ENCODE measurements around the gene TCP10L.
"Not testable (repeated sequence)": the region's sequence is repeated elsewhere in the genome, so short reads cannot be mapped to it uniquely, and the experiment has no call there.

DNA sequence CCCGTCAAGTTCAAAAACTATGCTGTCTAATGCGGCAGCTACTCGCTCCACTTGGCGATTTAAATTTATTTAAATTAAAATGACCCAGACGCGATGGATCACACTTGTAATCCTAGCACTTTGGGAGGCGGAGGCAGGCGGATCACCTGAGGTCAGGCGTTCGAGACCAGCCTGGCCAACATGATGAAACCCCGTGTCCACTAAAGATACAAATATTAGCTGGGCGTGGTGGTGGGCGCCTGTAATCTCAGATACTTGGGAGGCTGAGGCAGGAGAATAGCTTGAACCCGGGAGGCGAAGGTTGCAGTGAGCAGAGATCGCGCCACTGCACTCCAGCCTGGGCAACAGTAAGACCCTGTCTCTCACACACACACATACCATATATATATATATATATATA is 25.6 kb upstream of the TCP10L start:
- not testable (repeated sequence) for TF ChIP-seq CTCF (IDR thresholded peaks at IDR 0.05; ENCODE audit: low read length); EZH2 (optimal IDR thresholded peaks at IDR 0.05; ENCODE audit: low read depth, low read length); EZH2phosphoT487 (IDR thresholded peaks at IDR 0.05; ENCODE audit: low read length)

All from MM.1S (cell line).